ENCODE measurements around the gene DENND2C.

Gene DENND2C

DNA sequence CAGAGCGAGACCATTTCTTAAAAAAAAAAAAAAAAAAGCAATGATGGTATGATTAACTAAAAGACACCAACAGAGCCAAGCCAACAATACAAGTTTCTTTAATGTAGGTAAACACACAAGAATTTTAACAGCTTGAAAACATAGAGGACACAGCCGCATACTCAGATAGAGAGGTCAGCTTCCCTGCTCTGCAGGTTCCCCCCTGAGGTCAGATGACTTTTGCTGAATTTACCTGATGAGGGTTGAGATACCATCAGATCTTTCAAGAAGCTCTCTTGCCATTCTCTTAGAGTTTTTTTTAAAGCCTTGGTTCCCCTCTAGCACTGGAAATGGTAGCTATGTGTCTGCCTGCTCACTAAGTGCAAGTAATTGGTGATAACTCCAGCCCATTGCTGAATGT, 119.5 kb downstream of the DENND2C start:
- DNase-seq: no peak

DNA sequence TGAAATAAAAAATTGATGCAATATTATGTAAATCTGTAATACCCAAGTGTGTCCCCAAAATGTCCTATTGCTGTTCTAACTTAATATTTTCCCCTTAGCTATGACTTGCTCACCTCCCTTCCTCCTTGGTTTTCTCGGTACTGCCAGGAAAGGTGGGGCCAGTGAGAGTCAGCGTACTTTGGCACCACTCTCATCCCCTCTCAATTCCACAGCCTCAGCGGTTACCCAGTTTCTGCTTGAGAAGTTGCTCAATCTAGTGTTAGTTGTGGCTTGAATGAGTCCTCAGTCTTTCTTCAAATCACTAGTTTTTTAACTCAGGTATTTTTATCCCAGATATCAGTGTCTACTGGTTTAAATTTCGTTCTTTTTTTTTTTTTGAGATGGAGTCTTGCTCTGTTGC, 120.7 kb downstream of the DENND2C start:
- DNase-seq: no peak

DNA sequence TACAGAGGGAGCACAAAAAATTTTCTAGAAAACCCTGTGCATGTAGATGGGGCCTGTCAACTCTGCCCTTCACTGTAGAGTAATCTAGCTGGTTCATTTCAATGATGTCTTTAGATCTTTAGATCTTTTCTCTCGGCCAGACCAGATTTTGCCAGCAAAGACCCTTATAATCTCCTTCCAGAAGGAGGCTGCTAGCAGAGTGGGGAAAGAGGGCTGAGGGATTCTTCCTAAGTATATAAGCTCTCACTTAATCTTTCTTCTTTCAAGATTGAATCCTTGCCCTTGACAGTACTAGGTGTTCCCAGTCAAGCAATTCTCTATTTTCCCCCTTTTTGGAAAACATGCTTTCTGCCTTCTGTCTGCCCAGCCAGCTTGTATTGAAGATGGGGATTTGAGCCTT, 122.8 kb downstream of the DENND2C start:
- DNase-seq: no peak

GRCh38 chr1:114545796-114546195, 124.1 kb downstream of the DENND2C start:
- no peak for DNase-seq

- DNase-seq: no peak
Measured at GRCh38 chr1:114545315-114545714, 124.5 kb downstream of the DENND2C start.

GRCh38 chr1:114540821-114541220, 129.0 kb downstream of the DENND2C start:
- DNase-seq: no peak

- no peak for DNase-seq
Measured at GRCh38 chr1:114540272-114540671, 129.6 kb downstream of the DENND2C start.

GRCh38 chr1:114536043-114536442, 133.8 kb downstream of the DENND2C start:
- DNase-seq: no peak

DNA sequence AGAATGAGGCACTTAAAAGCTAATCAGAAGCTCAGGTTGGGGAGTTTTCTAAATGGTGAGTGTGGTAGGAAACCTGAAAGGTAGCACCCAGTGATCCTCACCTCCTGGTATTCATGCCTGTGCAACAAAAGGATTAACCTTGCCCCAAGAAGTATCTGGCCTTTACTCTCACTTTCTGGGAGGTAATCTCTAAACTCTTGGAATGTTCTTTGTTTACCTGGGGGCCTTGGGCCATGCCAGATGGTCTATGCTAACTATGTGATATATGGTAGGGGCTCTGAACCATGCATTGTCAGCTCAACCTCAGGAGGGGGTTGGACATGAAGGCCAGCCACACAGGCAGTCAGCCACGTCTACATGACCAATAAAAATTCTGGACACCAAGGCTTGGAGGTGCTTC, 134.4 kb downstream of the DENND2C start:
- DNase-seq: no peak
